H1 (cell line): Measurements from ENCODE around the gene XAB2.

Source experiments
- CEBPB ChIP-seq: IDR thresholded peaks from 2 replicates; pipeline ENCODE4 v1.6.1; 2012; ENCODE audit warnings: low read depth, low read length
- CTCF ChIP-seq, 3 experiments: IDR thresholded peaks; 1 replicate in 2 of 3; 2 replicates in 1 of 3; pipeline versions ENCODE4 v1.5.1 to v1.6.1; 2011; ENCODE audit warnings: low read length in 3 of 3, mild to moderate bottlenecking in 3 of 3, inconsistent platforms in 2 of 3, low read depth in 1 of 3, moderate library complexity in 1 of 3; ENCODE audit not compliant: insufficient read depth in 1 of 3; ENCODE audit errors: control extremely low read depth in 1 of 3
- EZH2 ChIP-seq: fragments of 200-600 bp; sonication (generic); IDR thresholded peaks from 2 replicates; pipeline ENCODE4 v1.7.1; 2012; ENCODE audit warnings: low read depth, mild to moderate bottlenecking, moderate library complexity, low read length, inconsistent platforms; ENCODE audit not compliant: severe bottlenecking
- GTF2F1 ChIP-seq: IDR thresholded peaks from 2 replicates; pipeline ENCODE4 v1.6.1; 2012; ENCODE audit warnings: low read depth, low read length, improper control_type of control experiment, borderline replicate concordance
- KDM4A ChIP-seq: IDR thresholded peaks from one replicate; pipeline ENCODE4 v1.7.1; 2012; ENCODE audit warnings: low read depth, mild to moderate bottlenecking, moderate library complexity, low read length, inconsistent platforms; ENCODE audit not compliant: severe bottlenecking
- ZNF274 ChIP-seq: IDR thresholded peaks from 2 replicates; pipeline ENCODE4 v1.7.0; 2012; ENCODE audit warnings: low read length, borderline replicate concordance; ENCODE audit errors: extremely low read depth
- TF ChIP-seq, protein P1 (sequence below): IDR thresholded peaks from 2 replicates; pipeline ENCODE4 v1.6.1; 2012; ENCODE audit warnings: inconsistent platforms
- TF ChIP-seq, protein P2 (sequence below): IDR thresholded peaks from 2 replicates; pipeline ENCODE4 v1.6.1; 2011; ENCODE audit warnings: low read length, improper control_type of control experiment

GRCh38 chr19:7637374-7638256, 8.3 kb upstream of the XAB2 start:
- no peak for TF ChIP-seq GTF2F1
- TF ChIP-seq EZH2 = no peak
- no peak for TF ChIP-seq CTCF (IDR thresholded peaks at IDR 0.05; ENCODE audit: control extremely low read depth in 1 of 3, insufficient read depth in 1 of 3, low read depth in 1 of 3, low read length in 3 of 3)
- TF ChIP-seq, protein P1, sequence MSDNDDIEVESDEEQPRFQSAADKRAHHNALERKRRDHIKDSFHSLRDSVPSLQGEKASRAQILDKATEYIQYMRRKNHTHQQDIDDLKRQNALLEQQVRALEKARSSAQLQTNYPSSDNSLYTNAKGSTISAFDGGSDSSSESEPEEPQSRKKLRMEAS = no peak
- TF ChIP-seq KDM4A = no peak
- no peak for TF ChIP-seq ZNF274
- TF ChIP-seq, protein P2, sequence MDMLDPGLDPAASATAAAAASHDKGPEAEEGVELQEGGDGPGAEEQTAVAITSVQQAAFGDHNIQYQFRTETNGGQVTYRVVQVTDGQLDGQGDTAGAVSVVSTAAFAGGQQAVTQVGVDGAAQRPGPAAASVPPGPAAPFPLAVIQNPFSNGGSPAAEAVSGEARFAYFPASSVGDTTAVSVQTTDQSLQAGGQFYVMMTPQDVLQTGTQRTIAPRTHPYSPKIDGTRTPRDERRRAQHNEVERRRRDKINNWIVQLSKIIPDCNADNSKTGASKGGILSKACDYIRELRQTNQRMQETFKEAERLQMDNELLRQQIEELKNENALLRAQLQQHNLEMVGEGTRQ = no peak
- TF ChIP-seq CEBPB = no peak
